Astrocyte (in vitro differentiated cells and primary cell): ENCODE results near the gene PEAK1.

ENCODE experiments used
- EZH2 ChIP-seq: IDR thresholded peaks from 2 replicates; pipeline ENCODE4 v1.6.1; 2012; ENCODE audit warnings: mild to moderate bottlenecking, low read length, inconsistent platforms; ENCODE audit not compliant: insufficient read depth
- TF ChIP-seq, protein P1 (sequence below): IDR thresholded peaks from 2 replicates; pipeline ENCODE4 v1.5.1; 2011; ENCODE audit warnings: low read depth, mild to moderate bottlenecking, inconsistent platforms, low read length, moderate library complexity; ENCODE audit not compliant: insufficient read depth

GRCh38 chr15:77309392-77309791, 110.5 kb downstream of the PEAK1 start:
- TF ChIP-seq, protein P1, sequence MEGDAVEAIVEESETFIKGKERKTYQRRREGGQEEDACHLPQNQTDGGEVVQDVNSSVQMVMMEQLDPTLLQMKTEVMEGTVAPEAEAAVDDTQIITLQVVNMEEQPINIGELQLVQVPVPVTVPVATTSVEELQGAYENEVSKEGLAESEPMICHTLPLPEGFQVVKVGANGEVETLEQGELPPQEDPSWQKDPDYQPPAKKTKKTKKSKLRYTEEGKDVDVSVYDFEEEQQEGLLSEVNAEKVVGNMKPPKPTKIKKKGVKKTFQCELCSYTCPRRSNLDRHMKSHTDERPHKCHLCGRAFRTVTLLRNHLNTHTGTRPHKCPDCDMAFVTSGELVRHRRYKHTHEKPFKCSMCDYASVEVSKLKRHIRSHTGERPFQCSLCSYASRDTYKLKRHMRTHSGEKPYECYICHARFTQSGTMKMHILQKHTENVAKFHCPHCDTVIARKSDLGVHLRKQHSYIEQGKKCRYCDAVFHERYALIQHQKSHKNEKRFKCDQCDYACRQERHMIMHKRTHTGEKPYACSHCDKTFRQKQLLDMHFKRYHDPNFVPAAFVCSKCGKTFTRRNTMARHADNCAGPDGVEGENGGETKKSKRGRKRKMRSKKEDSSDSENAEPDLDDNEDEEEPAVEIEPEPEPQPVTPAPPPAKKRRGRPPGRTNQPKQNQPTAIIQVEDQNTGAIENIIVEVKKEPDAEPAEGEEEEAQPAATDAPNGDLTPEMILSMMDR = no peak
- TF ChIP-seq EZH2 = no peak
